Spleen (tissue), 7 donors: Measurements from ENCODE around the gene LRP1.

ENCODE experiments used
- CTCF ChIP-seq, 11 experiments: fragments of 200-600 bp in 7 of 11; fragments of 450-650 bp in 4 of 11; sonication (generic) in 4 of 11; IDR thresholded peaks in 8 of 11; conservative IDR thresholded peaks in 3 of 11; 1 replicate in 7 of 11; 2 replicates in 4 of 11; pipeline versions ENCODE4 v1.4.0 to v1.8.0; 2016 to 2021; ENCODE audit warnings: antibody characterized with exemption in 11 of 11, inconsistent platforms in 4 of 11, mild to moderate bottlenecking in 1 of 11
- POLR2A ChIP-seq, 3 donors: fragments of 450-650 bp; IDR thresholded peaks; one replicate each; pipeline ENCODE4 v1.5.1; 2017; ENCODE audit warnings: antibody characterized with exemption in 3 of 3, mild to moderate bottlenecking in 1 of 3
- POLR2AphosphoS5 ChIP-seq, 3 donors: sonication (generic); formaldehyde crosslinking; IDR thresholded peaks; one replicate each; pipeline ENCODE4 v1.5.1; 2017; ENCODE audit warnings: antibody characterized with exemption in 3 of 3
- donor health status: DM: no; HTN: no; CAD: no; lungs with moderate emphysema.
- donor health status: DM: no; HTN: no; CAD: no.
- donor health status: DM: no; HTN: no; CAD: no.

GRCh38 chr12:57225680-57226210 is 97.5 kb downstream of the LRP1 start:
- TF ChIP-seq CTCF (IDR thresholded peaks at IDR 0.05 in 8 of 11, conservative IDR thresholded peaks at IDR 0.05 in 3 of 11), result no peak
- no peak for TF ChIP-seq POLR2AphosphoS5 (IDR thresholded peaks at IDR 0.05)
- TF ChIP-seq POLR2A (IDR thresholded peaks at IDR 0.05), result no peak
